HepG2 (cell line): Measurements from ENCODE around the gene ZAR1L. TPM values are rescaled to one million over a fixed set of nuclear protein-coding genes. Genes with fewer than 3 reads are reported as not detected.

Experiments used
- ATM ChIP-seq: fragments of 450-650 bp; IDR thresholded peaks from 2 replicates; pipeline ENCODE4 v1.7.1; 2017; ENCODE audit warnings: mild to moderate bottlenecking, borderline replicate concordance
- ESRRA ChIP-seq: sonication (generic); formaldehyde crosslinking; IDR thresholded peaks from 2 replicates; pipeline ENCODE4 v1.5.1; 2020; ENCODE audit warnings: mild to moderate bottlenecking, low read depth, missing genetic modification reagents
- JUN ChIP-seq: sonication (generic); formaldehyde crosslinking; IDR thresholded peaks from 2 replicates; pipeline ENCODE4 v1.4.0; 2020; ENCODE audit warnings: mild to moderate bottlenecking, missing genetic modification reagents
- KAT2B ChIP-seq: fragments of 150-350 bp; IDR thresholded peaks from 2 replicates; pipeline ENCODE4 v1.6.1; 2014; ENCODE audit warnings: low read depth, low read length, borderline replicate concordance
- MYPOP ChIP-seq: sonication (generic); formaldehyde crosslinking; IDR thresholded peaks from 2 replicates; pipeline ENCODE4 v1.8.1; 2023; ENCODE audit warnings: mild to moderate bottlenecking, moderate library complexity, missing genetic modification reagents
- NFKB2 ChIP-seq: sonication (generic); formaldehyde crosslinking; IDR thresholded peaks from 2 replicates; pipeline ENCODE4 v1.4.0; 2020; ENCODE audit warnings: missing genetic modification reagents, borderline replicate concordance
- PAF1 ChIP-seq: IDR thresholded peaks from 2 replicates; pipeline ENCODE4 v1.6.1; 2016; ENCODE audit warnings: missing genetic modification reagents, missing compliant biosample characterization
- PRPF4 ChIP-seq: fragments of 200-400 bp; formaldehyde crosslinking; IDR thresholded peaks from 2 replicates; pipeline ENCODE4 v1.6.1; 2016; ENCODE audit warnings: low read length, low read depth; ENCODE audit not compliant: poor library complexity, severe bottlenecking
- SOX5 ChIP-seq: IDR thresholded peaks from 2 replicates; pipeline ENCODE4 v1.6.1; 2016; ENCODE audit warnings: borderline replicate concordance
- SP1 ChIP-seq, 2 experiments: fragments of 450-650 bp in 1 of 2; sonication (generic) in 1 of 2; formaldehyde crosslinking in 1 of 2; IDR thresholded peaks; 2 replicates each; pipeline versions ENCODE4 v1.4.0 to v1.6.1; 2016 to 2020; ENCODE audit warnings: missing genetic modification reagents in 1 of 2
- ZMAT5 ChIP-seq: sonication (generic); formaldehyde crosslinking; IDR thresholded peaks from 2 replicates; pipeline ENCODE4 v1.5.0; 2020; ENCODE audit warnings: mild to moderate bottlenecking, low read depth, missing genetic modification reagents, borderline replicate concordance
- ZNF20 ChIP-seq: sonication (generic); formaldehyde crosslinking; IDR thresholded peaks from 2 replicates; pipeline ENCODE4 v1.4.0; 2020; ENCODE audit warnings: mild to moderate bottlenecking, moderate library complexity, missing genetic modification reagents
- ZNF281 ChIP-seq: sonication (generic); formaldehyde crosslinking; IDR thresholded peaks from 2 replicates; pipeline ENCODE4 v1.4.0; 2020; ENCODE audit warnings: missing genetic modification reagents, borderline replicate concordance
- ZNF317 ChIP-seq: sonication (generic); formaldehyde crosslinking; IDR thresholded peaks from 2 replicates; pipeline ENCODE4 v1.5.0; 2020; ENCODE audit warnings: mild to moderate bottlenecking, missing genetic modification reagents
- ZNF367 ChIP-seq: sonication (generic); formaldehyde crosslinking; IDR thresholded peaks from 2 replicates; pipeline ENCODE4 v1.4.0; 2020; ENCODE audit warnings: missing genetic modification reagents, borderline replicate concordance
- ZNF605 ChIP-seq: sonication (generic); formaldehyde crosslinking; IDR thresholded peaks from 2 replicates; pipeline ENCODE4 v1.8.0; 2022; ENCODE audit warnings: mild to moderate bottlenecking, missing genetic modification reagents
- ZNF724P ChIP-seq: sonication (generic); formaldehyde crosslinking; IDR thresholded peaks from 2 replicates; pipeline ENCODE4 v1.8.0; 2022; ENCODE audit warnings: missing genetic modification reagents, borderline replicate concordance
- polyA plus RNA-seq, 8 experiments: library from polyadenylated mRNA; depleted of rRNA in 3 of 8; stranded (reverse) in 7 of 8; unstranded in 1 of 8; fragments of >200 nt; fragmentation: Illumina TruSeq in 4 of 8; extraction: Trizol in 4 of 8; gene quantifications; 2 replicates each; pipeline versions ENCODE4 v1.2.1 to v1.2.3, GENCODE V29; 2011 to 2016; ENCODE audit warnings: low read depth in 4 of 8, missing spikeins in 1 of 8, mixed read lengths in 1 of 8; ENCODE audit not compliant: insufficient read depth in 1 of 8
- total RNA-seq, 5 experiments: library from RNA; depleted of rRNA; stranded (reverse); fragments of >200 nt; fragmentation: Illumina TruSeq; extraction: Trizol; gene quantifications; 2 replicates each; pipeline ENCODE4 v1.2.3, GENCODE V29; 2016; ENCODE audit warnings: low read depth in 1 of 5
- TF ChIP-seq, protein P1 (sequence below): sonication (generic); formaldehyde crosslinking; IDR thresholded peaks from 2 replicates; pipeline ENCODE4 v1.8.1; 2023; ENCODE audit warnings: mild to moderate bottlenecking, missing genetic modification reagents
- TF ChIP-seq, protein P2 (sequence below): sonication (generic); formaldehyde crosslinking; IDR thresholded peaks from 2 replicates; pipeline ENCODE4 v1.8.0; 2022; ENCODE audit warnings: mild to moderate bottlenecking, missing genetic modification reagents, borderline replicate concordance
- TF ChIP-seq, protein P3 (sequence below): sonication (generic); IDR thresholded peaks from 2 replicates; pipeline ENCODE4 v1.6.1; 2016; ENCODE audit warnings: low read depth, borderline replicate concordance

The ZAR1L gene
- total and polyA plus RNA-seq, 2 of the 13 experiments (the other 11 are each of a cell fraction or from before 2014, with no cell fraction given) = 0.09 TPM; not detected in 1

GRCh38 chr13:32315238-32316027, at the start of gene ZAR1L, which contains the start of gene BRCA2 (continued):
- TF ChIP-seq ZNF367 (CRISPR knock-in tag) (no peak), ZNF317 (CRISPR knock-in tag) (no peak; the same call in 1 of the 2 replicates), ZNF281 (CRISPR knock-in tag) (no peak), ZNF605 (peak; percentile 78), ZNF20 (CRISPR knock-in tag) (no peak), ZMAT5 (CRISPR knock-in tag) (no peak), SOX5 (0 out of 2 replicates have a peak, but pooled peaks have one; percentile 41), PAF1 (no peak), ZNF724P (CRISPR knock-in tag) (peak; percentile 58; the same call in 1 of the 2 replicates), ATM (no peak), KAT2B (no peak), ESRRA (CRISPR knock-in tag) (0 out of 2 replicates have a peak, but pooled peaks have one; percentile 13), NFKB2 (CRISPR knock-in tag) (peak; percentile 74; the same call in 1 of the 2 replicates), SP1 (IDR thresholded peaks at IDR 0.05) (no peak), SP1 (CRISPR knock-in tag; IDR thresholded peaks at IDR 0.05) (peak; percentile 43; the same call in 1 of the 2 replicates), MYPOP (peak; percentile 50; the same call in 1 of the 2 replicates), PRPF4 (no peak), JUN (CRISPR knock-in tag) (no peak)
- TF ChIP-seq, protein P1, sequence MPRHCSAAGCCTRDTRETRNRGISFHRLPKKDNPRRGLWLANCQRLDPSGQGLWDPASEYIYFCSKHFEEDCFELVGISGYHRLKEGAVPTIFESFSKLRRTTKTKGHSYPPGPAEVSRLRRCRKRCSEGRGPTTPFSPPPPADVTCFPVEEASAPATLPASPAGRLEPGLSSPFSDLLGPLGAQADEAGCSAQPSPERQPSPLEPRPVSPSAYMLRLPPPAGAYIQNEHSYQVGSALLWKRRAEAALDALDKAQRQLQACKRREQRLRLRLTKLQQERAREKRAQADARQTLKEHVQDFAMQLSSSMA = 0 out of 2 replicates have a peak, but pooled peaks have one; percentile 21
- TF ChIP-seq, protein P2, sequence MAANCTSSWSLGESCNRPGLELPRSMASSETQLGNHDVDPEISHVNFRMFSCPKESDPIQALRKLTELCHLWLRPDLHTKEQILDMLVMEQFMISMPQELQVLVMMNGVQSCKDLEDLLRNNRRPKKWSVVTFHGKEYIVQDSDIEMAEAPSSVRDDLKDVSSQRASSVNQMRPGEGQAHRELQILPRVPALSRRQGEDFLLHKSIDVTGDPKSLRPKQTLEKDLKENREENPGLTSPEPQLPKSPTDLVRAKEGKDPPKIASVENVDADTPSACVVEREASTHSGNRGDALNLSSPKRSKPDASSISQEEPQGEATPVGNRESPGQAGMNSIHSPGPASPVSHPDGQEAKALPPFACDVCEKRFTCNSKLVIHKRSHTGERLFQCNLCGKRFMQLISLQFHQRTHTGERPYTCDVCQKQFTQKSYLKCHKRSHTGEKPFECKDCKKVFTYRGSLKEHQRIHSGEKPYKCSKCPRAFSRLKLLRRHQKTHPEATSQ (CRISPR knock-in tag) = peak; percentile 55
- TF ChIP-seq, protein P3, sequence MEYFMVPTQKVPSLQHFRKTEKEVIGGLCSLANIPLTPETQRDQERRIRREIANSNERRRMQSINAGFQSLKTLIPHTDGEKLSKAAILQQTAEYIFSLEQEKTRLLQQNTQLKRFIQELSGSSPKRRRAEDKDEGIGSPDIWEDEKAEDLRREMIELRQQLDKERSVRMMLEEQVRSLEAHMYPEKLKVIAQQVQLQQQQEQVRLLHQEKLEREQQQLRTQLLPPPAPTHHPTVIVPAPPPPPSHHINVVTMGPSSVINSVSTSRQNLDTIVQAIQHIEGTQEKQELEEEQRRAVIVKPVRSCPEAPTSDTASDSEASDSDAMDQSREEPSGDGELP = peak; percentile 57; the same call in 1 of the 2 replicates
